GM19099 (cell line): ENCODE measurements around the gene PNPO.

Experiments used
- POLR2A ChIP-seq: IDR thresholded peaks from 3 replicates; pipeline ENCODE4 v1.6.1; 2011; ENCODE audit warnings: low read depth; ENCODE audit not compliant: insufficient read length; ENCODE audit errors: extremely low read depth

Gene PNPO

GRCh38 chr17:47993031-47993564 is 51.7 kb downstream of the PNPO start:
- no peak for TF ChIP-seq POLR2A

GRCh38 chr17:47993964-47994363 is 52.6 kb downstream of the PNPO start:
- TF ChIP-seq POLR2A = no peak

GRCh38 chr17:47994724-47995123 is 53.4 kb downstream of the PNPO start:
- TF ChIP-seq POLR2A = no peak

GRCh38 chr17:47995241-47995935 is 54.0 kb downstream of the PNPO start:
- no peak for TF ChIP-seq POLR2A

- TF ChIP-seq POLR2A = no peak
Measured at GRCh38 chr17:47996201-47996600, 54.8 kb downstream of the PNPO start.

GRCh38 chr17:47997586-47997985 is 56.2 kb downstream of the PNPO start:
- TF ChIP-seq POLR2A = no peak

- no peak for TF ChIP-seq POLR2A
Measured at GRCh38 chr17:47998044-47998443, 56.7 kb downstream of the PNPO start.
